DOHH2 (cell line): ENCODE measurements around the gene CBL.

Experiments
- H3F3A ChIP-seq: fragments of 200-600 bp; sonication (generic), shearing (Covaris generic); 2 replicates; pipeline ENCODE4 v1.6.0; 2016; ENCODE audit warnings: antibody characterized with exemption, mild to moderate bottlenecking; ENCODE audit not compliant: control insufficient read depth, insufficient read depth
- H3K27ac ChIP-seq: fragments of 200-600 bp; sonication (generic); 2 replicates; pipeline ENCODE4 v1.5.1; 2014; ENCODE audit warnings: low read depth, mild to moderate bottlenecking, low read length, moderate library complexity
- H3K27me3 ChIP-seq: fragments of 200-600 bp; sonication (generic); 2 replicates; pipeline ENCODE4 v1.6.1; 2014; ENCODE audit warnings: mild to moderate bottlenecking, low read length, mixed read lengths; ENCODE audit not compliant: control insufficient read depth
- H3K36me3 ChIP-seq: fragments of 200-600 bp; sonication (generic); 2 replicates; pipeline ENCODE4 v1.6.1; 2014; ENCODE audit warnings: mild to moderate bottlenecking, low read length, moderate library complexity, mixed read lengths; ENCODE audit not compliant: control insufficient read depth
- H3K4me1 ChIP-seq: fragments of 200-600 bp; sonication (generic); 2 replicates; pipeline ENCODE4 v1.6.1; 2014; ENCODE audit warnings: mild to moderate bottlenecking, low read length, mixed read lengths; ENCODE audit not compliant: control insufficient read depth
- H3K4me2 ChIP-seq: fragments of 200-600 bp; sonication (generic); 2 replicates; pipeline ENCODE4 v1.6.0; 2014; ENCODE audit warnings: mild to moderate bottlenecking, low read length, moderate library complexity
- H3K4me3 ChIP-seq: fragments of 200-600 bp; sonication (generic); 2 replicates; pipeline ENCODE4 v1.5.1; 2014; ENCODE audit warnings: mild to moderate bottlenecking, low read length, mixed read lengths
- H3K79me2 ChIP-seq: fragments of 200-600 bp; sonication (generic); 2 replicates; pipeline ENCODE4 v1.6.1; 2014; ENCODE audit warnings: mild to moderate bottlenecking, low read length, mixed read lengths; ENCODE audit not compliant: control insufficient read depth
- H3K9me2 ChIP-seq: fragments of 200-600 bp; sonication (generic); replicated peaks from 2 replicates; pipeline ENCODE4 v1.6.1; 2014; ENCODE audit warnings: mild to moderate bottlenecking, low read length, mixed read lengths; ENCODE audit not compliant: control insufficient read depth
- H3K9me3 ChIP-seq: fragments of 200-600 bp; sonication (generic); 2 replicates; pipeline ENCODE4 v1.6.1; 2014; ENCODE audit warnings: antibody characterized with exemption, low read length, mixed read lengths; ENCODE audit not compliant: control insufficient read depth, insufficient read depth
- H4K20me1 ChIP-seq: fragments of 200-600 bp; sonication (generic); 2 replicates; pipeline ENCODE4 v1.6.0; 2014; ENCODE audit warnings: low read depth, mild to moderate bottlenecking, antibody characterized with exemption, low read length, moderate library complexity; ENCODE audit not compliant: control insufficient read depth, insufficient read depth
- CTCF ChIP-seq: fragments of 200-600 bp; sonication (generic); IDR thresholded peaks from one replicate; pipeline ENCODE4 v1.5.1; 2014; ENCODE audit warnings: antibody characterized with exemption, mild to moderate bottlenecking, low read depth, low read length; ENCODE audit not compliant: poor library complexity, severe bottlenecking
- EZH2phosphoT487 ChIP-seq: fragments of 200-600 bp; sonication (generic); IDR thresholded peaks from 2 replicates; pipeline ENCODE4 v1.6.1; 2017; ENCODE audit warnings: borderline replicate concordance, mild to moderate bottlenecking, antibody characterized with exemption, low read length, moderate library complexity, mixed read lengths

Gene CBL

GRCh38 chr11:119192111-119192510 lies 14.0 kb upstream of the CBL start:
- Histone ChIP-seq H3K4me1 (peaks cover 17% of the 10 kb centered on the region), H3K9me3 (no peaks in the 10 kb centered on the region), H3K4me2 (no peak overlapping the region), H3F3A (no peaks in the 10 kb centered on the region), H3K79me2 (no peaks in the 10 kb centered on the region), H3K27ac (no peak overlapping the region), H3K36me3 (no peaks in the 10 kb centered on the region), H3K4me3 (no peak overlapping the region), H3K9me2 (no peaks in the 10 kb centered on the region), H4K20me1 (no peaks in the 10 kb centered on the region), H3K27me3 (no peaks in the 10 kb centered on the region)
- TF ChIP-seq CTCF (no peak), EZH2phosphoT487 (no peak)

GRCh38 chr11:119193001-119193400 lies 13.1 kb upstream of the CBL start:
- Histone ChIP-seq H3K4me3 (no peak overlapping the region), H3K27me3 (no peaks in the 10 kb centered on the region), H3K9me3 (no peaks in the 10 kb centered on the region), H3K36me3 (no peaks in the 10 kb centered on the region), H3K9me2 (no peaks in the 10 kb centered on the region), H3K27ac (no peak overlapping the region), H3K4me2 (no peak overlapping the region), H3K4me1 (peaks cover 19% of the 10 kb centered on the region), H3F3A (no peaks in the 10 kb centered on the region), H4K20me1 (no peaks in the 10 kb centered on the region), H3K79me2 (no peaks in the 10 kb centered on the region)
- TF ChIP-seq CTCF (no peak), EZH2phosphoT487 (no peak)

- H3K4me2 ChIP-seq = no peak overlapping the region
- no peaks in the 10 kb centered on the region for H3K9me3 ChIP-seq
- no peaks in the 10 kb centered on the region for H4K20me1 ChIP-seq
These were observed 12.5 kb upstream of the CBL start for GRCh38 chr11:119193626-119194025.

More at GRCh38 chr11:119193626-119194025, 12.5 kb upstream of the CBL start:
- H3K4me1 ChIP-seq = peaks cover 19% of the 10 kb centered on the region
- H3F3A ChIP-seq = no peaks in the 10 kb centered on the region
- no peaks in the 10 kb centered on the region for H3K79me2 ChIP-seq
- no peaks in the 10 kb centered on the region for H3K36me3 ChIP-seq
- H3K9me2 ChIP-seq = no peaks in the 10 kb centered on the region
- no peak for TF ChIP-seq CTCF
- TF ChIP-seq EZH2phosphoT487 = no peak
- no peak overlapping the region for H3K4me3 ChIP-seq
- H3K27ac ChIP-seq = no peak overlapping the region
- no peaks in the 10 kb centered on the region for H3K27me3 ChIP-seq
